ENCODE results near the gene PRPF4. TPM values are rescaled to one million over a fixed set of nuclear protein-coding genes. Genes with fewer than 3 reads are reported as not detected.

PRPF4 gene
- total RNA-seq, 1 donor from 2014 or later = 34.4 TPM

DNA sequence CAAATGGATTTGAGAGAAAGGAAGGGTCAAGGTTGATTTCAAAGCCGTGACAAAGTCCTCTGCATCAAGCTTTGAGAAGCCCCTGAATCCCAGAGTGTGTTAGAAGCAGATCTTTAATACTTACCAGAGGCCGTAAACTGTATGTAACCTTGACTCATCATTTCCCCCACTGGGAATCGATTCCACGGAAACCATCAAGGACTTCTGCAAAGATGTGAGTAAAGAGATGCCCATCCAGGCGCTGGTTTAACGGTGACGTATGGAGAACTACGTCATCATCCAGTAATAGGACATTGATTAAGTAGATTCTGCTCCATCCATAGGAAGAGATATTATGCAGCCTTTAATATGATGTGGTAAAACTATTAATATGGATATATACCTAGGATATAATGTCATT is 26.1 kb downstream of the PRPF4 start:
- DNase-seq (ENCODE audit: low read depth) = no peak
- H3K27me3 ChIP-seq (ENCODE audit: control insufficient read depth, insufficient read depth, low read length) = no peaks in the 10 kb centered on the region
- TF ChIP-seq, protein P1, sequence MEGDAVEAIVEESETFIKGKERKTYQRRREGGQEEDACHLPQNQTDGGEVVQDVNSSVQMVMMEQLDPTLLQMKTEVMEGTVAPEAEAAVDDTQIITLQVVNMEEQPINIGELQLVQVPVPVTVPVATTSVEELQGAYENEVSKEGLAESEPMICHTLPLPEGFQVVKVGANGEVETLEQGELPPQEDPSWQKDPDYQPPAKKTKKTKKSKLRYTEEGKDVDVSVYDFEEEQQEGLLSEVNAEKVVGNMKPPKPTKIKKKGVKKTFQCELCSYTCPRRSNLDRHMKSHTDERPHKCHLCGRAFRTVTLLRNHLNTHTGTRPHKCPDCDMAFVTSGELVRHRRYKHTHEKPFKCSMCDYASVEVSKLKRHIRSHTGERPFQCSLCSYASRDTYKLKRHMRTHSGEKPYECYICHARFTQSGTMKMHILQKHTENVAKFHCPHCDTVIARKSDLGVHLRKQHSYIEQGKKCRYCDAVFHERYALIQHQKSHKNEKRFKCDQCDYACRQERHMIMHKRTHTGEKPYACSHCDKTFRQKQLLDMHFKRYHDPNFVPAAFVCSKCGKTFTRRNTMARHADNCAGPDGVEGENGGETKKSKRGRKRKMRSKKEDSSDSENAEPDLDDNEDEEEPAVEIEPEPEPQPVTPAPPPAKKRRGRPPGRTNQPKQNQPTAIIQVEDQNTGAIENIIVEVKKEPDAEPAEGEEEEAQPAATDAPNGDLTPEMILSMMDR (IDR thresholded peaks at IDR 0.05; ENCODE audit: insufficient read depth, low read length, poor library complexity, severe bottlenecking) = no peak
- no peak overlapping the region for H3K4me3 ChIP-seq (ENCODE audit: low read depth, low read length)
- no peaks in the 10 kb centered on the region for H3K36me3 ChIP-seq (ENCODE audit: control insufficient read depth, insufficient read depth, low read length)

DNA sequence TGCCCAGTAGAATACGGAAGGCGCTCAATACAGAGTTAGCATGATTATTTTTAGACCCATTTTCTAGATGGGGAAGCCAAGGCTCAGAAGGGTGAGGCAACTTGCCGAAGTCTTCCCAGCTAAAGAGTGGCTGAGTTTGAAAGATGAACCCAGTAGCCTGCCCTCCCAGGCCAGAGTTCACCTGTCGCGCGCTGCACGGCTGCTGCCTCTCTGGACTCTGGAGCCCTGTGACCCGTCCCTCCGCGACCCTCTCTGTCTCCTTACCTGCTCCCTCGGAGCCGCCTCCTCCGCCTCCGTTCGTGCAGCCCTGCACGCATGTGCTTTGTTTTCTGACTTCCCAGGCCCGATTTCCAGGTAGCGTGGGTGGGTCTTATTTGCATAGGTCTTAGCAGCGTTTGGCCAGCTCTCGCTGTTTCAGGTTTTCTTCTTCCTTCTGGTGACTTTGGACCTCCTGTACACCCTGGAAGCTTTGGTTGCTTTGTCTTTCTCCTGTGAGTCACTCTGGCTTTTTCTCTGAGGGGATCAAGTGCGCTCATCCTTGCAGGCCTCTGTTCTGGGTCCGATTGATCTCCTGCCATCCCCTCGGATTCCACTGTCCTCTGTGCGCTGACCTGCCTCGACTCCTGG is 27.4 kb downstream of the PRPF4 start, which contains the start of gene RNF183:
TSS of gene RNF183 (minus strand) at position 585 of the 627 bp plus-strand sequence. CDS start 5,192 bp downstream, outside the sequence.
- TF ChIP-seq, protein P1 (IDR thresholded peaks at IDR 0.05; ENCODE audit: insufficient read depth, low read length, poor library complexity, severe bottlenecking) = no peak
- peak; percentile 19 for DNase-seq (ENCODE audit: low read depth)
- H3K36me3 ChIP-seq (ENCODE audit: control insufficient read depth, insufficient read depth, low read length) = no peaks in the 10 kb centered on the region
- H3K4me3 ChIP-seq (ENCODE audit: low read depth, low read length) = no peak within 1 kb of the TSS
- no peaks in the 10 kb centered on the region for H3K27me3 ChIP-seq (ENCODE audit: control insufficient read depth, insufficient read depth, low read length)

DNA sequence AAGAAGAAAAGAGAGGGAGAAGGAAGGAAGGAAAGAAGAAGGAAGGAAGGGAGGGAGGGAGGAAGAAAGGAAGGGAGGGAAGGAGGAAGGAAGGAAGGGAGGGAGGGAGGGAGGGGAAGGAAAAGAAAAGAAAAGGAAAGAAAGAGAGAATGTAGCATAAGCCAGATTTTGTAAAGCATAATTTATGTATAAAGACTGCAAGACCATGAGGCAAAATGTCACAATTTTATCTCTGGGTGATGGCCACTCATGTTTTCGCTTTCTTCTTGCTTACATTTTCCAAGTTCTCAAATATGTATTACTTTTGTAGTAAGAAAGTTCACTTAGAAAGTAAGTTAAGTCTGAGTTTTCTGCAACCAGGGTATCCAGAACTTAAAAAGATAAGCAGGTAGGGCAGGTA is 31.1 kb downstream of the PRPF4 start:
- Histone ChIP-seq H3K36me3 (ENCODE audit: control insufficient read depth, insufficient read depth, low read length) (no peaks in the 10 kb centered on the region), H3K4me3 (ENCODE audit: low read depth, low read length) (no peak overlapping the region), H3K27me3 (ENCODE audit: control insufficient read depth, insufficient read depth, low read length) (no peaks in the 10 kb centered on the region)
- DNase-seq (ENCODE audit: low read depth) = no peak
- TF ChIP-seq, protein P1 (IDR thresholded peaks at IDR 0.05; ENCODE audit: insufficient read depth, low read length, poor library complexity, severe bottlenecking) = no peak

DNA sequence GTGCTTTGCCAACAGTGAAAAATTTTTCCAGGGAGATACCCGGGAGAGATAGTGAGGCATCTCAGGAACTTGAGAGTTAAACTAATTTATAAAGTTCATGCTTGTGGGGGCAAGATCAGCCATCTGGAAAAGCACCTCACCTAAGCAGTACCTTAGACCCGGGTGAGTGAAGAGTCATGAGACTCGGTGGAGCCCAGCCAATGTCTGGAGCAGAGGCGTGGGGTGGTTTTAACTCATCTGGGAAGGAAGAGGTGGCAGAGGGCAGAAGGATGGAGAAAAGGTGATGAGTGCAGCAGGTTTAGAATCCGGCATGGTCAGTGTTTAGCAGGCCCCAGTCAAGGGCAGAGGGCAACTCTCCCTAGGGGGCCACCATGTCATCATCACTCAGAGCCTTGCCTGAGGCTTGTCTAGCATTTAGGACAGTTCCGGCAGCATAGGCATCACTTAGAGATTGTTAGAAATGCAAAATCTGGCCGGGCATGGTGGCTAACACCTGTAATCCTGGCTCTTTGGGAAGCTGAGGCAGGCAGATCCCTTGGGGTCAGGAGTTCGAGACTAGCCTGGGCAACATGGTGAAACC is 32.0 kb downstream of the PRPF4 start:
- no peak overlapping the region for H3K4me3 ChIP-seq (ENCODE audit: low read depth, low read length)
- no peaks in the 10 kb centered on the region for H3K36me3 ChIP-seq (ENCODE audit: control insufficient read depth, insufficient read depth, low read length)
- DNase-seq (ENCODE audit: low read depth) = peak; percentile 7
- TF ChIP-seq, protein P1 (IDR thresholded peaks at IDR 0.05; ENCODE audit: insufficient read depth, low read length, poor library complexity, severe bottlenecking) = no peak
- H3K27me3 ChIP-seq (ENCODE audit: control insufficient read depth, insufficient read depth, low read length) = no peaks in the 10 kb centered on the region

DNA sequence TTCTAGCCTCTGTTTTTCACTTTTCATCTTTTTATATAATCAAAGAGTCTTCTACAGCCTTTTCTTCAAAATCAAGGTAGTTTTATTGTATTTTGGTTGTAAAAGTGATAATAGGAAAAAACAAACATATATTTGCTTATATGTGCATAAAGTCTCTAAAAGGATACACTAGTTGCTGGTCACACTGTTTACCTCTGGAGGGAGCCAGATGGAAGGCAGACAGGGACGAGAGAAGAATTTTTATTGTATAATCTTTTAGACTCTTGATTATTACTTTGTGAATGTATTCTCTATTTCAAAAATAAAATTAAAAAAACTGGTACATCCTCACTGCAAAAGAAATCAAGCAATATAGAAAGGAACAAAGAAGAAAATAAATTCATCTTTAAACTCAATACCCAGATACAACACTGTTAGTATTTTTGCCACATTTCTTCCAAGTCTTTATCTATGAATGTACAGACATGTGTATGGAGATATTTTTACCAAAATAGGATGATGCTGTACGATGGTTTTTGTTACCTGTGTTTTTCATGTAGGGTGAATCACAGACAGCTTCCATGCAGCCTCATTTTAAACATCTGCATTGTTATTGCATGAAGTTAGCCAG is 33.9 kb downstream of the PRPF4 start:
- H3K36me3 ChIP-seq (ENCODE audit: control insufficient read depth, insufficient read depth, low read length) = no peaks in the 10 kb centered on the region
- no peak overlapping the region for H3K4me3 ChIP-seq (ENCODE audit: low read depth, low read length)
- TF ChIP-seq, protein P1 (IDR thresholded peaks at IDR 0.05; ENCODE audit: insufficient read depth, low read length, poor library complexity, severe bottlenecking) = peak; percentile 71
- no peaks in the 10 kb centered on the region for H3K27me3 ChIP-seq (ENCODE audit: control insufficient read depth, insufficient read depth, low read length)
- DNase-seq (ENCODE audit: low read depth) = no peak

Data from kidney epithelial cell (primary cell).